Measurements from ENCODE around the gene PRKN.

PRKN gene

DNA sequence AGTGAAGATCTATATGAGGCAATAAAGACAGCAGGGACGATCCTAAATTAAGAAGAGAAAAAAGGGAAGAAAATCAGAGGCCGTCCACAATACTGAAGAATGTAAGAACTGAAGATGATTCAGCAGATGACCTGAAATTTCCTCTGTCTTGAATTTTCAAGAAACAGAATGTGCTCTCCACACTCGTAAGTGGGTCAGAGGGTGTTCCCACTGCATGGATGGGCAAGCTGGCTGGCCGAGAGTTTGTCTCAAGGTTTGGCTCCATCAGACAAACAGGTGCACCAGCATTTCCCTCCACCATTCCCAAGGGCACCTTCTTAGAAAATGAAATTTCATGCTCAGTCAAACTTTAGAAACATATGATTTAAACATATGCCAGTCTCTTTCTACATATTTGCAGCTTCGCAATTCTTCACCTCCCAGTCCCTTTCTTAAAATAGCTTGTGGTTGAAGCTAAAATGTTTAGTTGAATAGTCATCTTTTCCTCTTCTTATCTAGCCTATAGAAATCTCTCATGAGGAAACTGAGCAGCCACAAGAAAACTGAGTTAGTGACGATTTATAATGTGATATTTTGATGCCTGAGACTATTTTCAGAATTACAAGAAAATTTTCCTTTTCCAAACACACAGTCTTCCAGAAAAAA, 576.4 kb downstream of the PRKN start:
- TF ChIP-seq, protein P1, sequence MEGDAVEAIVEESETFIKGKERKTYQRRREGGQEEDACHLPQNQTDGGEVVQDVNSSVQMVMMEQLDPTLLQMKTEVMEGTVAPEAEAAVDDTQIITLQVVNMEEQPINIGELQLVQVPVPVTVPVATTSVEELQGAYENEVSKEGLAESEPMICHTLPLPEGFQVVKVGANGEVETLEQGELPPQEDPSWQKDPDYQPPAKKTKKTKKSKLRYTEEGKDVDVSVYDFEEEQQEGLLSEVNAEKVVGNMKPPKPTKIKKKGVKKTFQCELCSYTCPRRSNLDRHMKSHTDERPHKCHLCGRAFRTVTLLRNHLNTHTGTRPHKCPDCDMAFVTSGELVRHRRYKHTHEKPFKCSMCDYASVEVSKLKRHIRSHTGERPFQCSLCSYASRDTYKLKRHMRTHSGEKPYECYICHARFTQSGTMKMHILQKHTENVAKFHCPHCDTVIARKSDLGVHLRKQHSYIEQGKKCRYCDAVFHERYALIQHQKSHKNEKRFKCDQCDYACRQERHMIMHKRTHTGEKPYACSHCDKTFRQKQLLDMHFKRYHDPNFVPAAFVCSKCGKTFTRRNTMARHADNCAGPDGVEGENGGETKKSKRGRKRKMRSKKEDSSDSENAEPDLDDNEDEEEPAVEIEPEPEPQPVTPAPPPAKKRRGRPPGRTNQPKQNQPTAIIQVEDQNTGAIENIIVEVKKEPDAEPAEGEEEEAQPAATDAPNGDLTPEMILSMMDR (IDR thresholded peaks at IDR 0.05; ENCODE audit: low read depth, low read length, missing control alignments): no peak
- DNase-seq (ENCODE audit: low read depth): no peak
- H3K4me3 ChIP-seq (ENCODE audit: low read depth, low read length): no peak overlapping the region

DNA sequence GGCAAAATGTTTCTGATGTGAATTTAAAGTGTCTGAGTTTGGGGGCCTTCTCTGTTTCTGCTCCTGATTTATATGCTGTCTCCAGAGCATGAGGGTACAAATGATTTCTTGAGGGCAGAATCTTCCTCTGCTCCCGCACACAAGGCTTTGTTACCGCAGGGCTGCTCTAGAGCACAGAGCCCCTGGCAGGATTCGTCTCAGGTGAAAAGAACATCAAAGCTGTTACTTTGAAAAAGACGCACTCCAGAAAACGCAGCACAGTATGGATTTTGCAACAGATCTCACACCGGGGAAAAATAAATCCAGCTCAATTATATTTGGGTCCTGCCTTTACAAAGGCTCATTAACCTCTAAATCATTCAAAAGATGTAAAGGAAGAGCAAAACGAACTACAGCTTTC, 577.3 kb downstream of the PRKN start:
- no peak overlapping the region for H3K4me3 ChIP-seq (ENCODE audit: low read depth, low read length)
- TF ChIP-seq, protein P1 (IDR thresholded peaks at IDR 0.05; ENCODE audit: low read depth, low read length, missing control alignments): no peak
- DNase-seq (ENCODE audit: low read depth): no peak

DNA sequence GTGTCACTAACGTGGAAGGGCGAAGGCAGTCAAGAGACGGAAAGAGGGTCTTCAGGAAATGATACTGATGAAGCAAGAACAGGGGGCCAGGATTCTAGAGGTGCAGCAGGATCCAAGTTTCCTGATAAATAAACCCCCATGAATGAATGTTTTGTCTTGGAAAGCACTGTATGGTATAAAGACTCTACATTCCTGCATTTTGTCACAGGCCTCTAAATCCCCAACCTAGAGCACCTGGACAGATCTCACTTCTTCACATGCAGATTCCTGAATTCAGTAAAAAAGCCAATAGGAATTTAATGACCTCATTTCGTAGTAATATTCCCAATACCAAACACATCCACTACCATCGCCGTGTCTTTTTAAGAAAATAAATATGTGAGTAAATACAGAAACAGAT, 577.8 kb downstream of the PRKN start:
- H3K4me3 ChIP-seq (ENCODE audit: low read depth, low read length): no peak overlapping the region
- no peak for DNase-seq (ENCODE audit: low read depth)
- TF ChIP-seq, protein P1 (IDR thresholded peaks at IDR 0.05; ENCODE audit: low read depth, low read length, missing control alignments): no peak

DNA sequence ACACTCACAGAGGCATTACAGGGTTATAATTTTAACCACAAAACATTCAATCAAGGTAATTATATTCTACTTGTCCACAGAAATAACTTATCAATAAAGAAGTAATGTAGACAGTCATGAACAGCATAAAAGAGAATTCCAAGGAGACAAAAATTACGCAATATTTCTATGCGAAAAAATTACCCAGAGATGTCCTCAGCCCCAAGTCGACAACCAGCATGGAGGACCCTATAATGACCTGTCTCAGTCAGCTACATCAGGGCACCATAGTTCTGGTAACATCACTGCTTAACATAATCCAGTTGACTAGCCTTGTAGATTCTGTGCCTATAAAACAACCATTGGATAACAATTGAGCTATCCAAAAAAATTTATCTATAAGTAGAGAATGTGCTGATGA, 579.8 kb downstream of the PRKN start:
- TF ChIP-seq, protein P1 (IDR thresholded peaks at IDR 0.05; ENCODE audit: low read depth, low read length, missing control alignments): no peak
- DNase-seq (ENCODE audit: low read depth): no peak
- no peak overlapping the region for H3K4me3 ChIP-seq (ENCODE audit: low read depth, low read length)

DNA sequence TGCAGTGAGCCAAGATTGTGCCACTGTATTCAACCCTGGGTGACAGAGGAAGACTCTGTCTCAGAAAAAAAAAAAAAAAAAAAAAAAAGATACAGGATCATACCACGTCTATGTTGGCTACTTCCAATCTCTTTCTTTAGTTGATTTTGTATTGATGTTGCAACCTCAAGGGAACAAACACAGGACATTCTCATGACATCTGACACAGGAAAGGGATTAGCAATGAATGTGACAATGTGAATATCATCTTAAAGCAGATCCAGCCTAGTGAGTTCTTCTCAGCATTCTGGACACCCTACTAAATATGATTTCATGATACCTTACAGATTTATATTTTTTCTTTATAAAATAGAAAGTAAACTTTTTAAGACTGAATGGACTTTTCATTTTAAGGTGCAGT, 580.3 kb downstream of the PRKN start:
- TF ChIP-seq, protein P1 (IDR thresholded peaks at IDR 0.05; ENCODE audit: low read depth, low read length, missing control alignments): no peak
- DNase-seq (ENCODE audit: low read depth): no peak
- H3K4me3 ChIP-seq (ENCODE audit: low read depth, low read length): no peak overlapping the region

DNA sequence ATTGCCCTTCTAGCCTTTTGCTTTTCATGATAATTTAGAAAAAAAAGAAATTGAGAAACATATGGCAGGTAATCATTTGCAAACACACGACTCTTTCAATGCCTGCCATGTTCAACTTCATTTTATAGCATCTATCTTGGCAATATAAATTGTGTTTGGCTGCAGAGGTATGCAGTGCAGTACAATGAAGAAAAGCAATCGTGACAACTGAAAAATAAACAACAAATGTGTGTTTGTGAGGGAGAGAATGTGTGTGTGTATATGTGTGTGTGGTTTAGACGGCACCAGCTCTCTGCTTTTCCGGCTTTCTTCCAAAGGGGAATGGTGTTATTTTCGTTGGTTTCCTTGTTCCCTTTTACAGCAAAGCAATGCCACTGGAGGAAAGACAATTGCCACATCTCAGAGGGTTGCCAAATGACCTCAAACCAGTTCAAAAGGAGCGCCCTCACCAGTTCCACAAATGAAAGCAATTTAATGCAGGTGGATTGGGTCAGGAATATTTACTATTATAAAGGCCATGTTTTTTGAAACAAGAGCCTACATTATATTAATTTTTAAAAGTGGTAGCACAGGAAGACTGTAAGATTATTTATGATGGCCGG, 587.2 kb downstream of the PRKN start:
- no peak for DNase-seq (ENCODE audit: low read depth)
- H3K4me3 ChIP-seq (ENCODE audit: low read depth, low read length): no peak overlapping the region
- TF ChIP-seq, protein P1 (IDR thresholded peaks at IDR 0.05; ENCODE audit: low read depth, low read length, missing control alignments): no peak

DNA sequence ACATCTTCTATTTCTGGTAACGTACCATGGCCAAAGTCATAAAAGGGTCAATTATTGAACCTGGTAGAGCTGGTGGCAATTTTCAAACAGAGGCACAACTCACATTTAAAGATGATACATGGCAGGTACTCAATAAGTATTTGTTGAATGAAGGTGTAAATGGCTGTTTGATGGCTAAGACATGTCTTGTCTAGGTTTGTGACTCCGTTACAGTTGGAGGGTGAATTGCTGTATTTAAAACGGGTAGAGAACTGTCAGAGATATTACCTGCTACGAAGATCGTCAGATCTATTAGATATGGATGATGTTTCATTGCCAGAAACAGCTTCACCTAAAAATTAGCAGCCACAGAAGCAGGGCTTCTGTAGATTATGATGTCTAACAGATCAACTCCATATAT, 601.9 kb downstream of the PRKN start:
- DNase-seq (ENCODE audit: low read depth): no peak
- TF ChIP-seq, protein P1 (IDR thresholded peaks at IDR 0.05; ENCODE audit: low read depth, low read length, missing control alignments): no peak
- no peak overlapping the region for H3K4me3 ChIP-seq (ENCODE audit: low read depth, low read length)

Data from GM12864 (cell line).